ENCODE data around the gene GALNT5.
A peak's percentile ranks its signal among the peaks of the same experiment; 100 is the strongest.
"Not testable (repeated sequence)": the region's sequence is repeated elsewhere in the genome, so short reads cannot be mapped to it uniquely, and the experiment has no call there.

Gene GALNT5

GRCh38 chr2:157327200-157327599 lies 69.7 kb downstream of the GALNT5 start:
- DNase-seq (ENCODE audit: low read depth) = no peak

- peak; percentile 83 for DNase-seq (ENCODE audit: low read depth)
Measured at GRCh38 chr2:157327621-157328500, 70.4 kb downstream of the GALNT5 start.

- DNase-seq (ENCODE audit: low read depth) = no peak
Measured at GRCh38 chr2:157329524-157329923, 72.0 kb downstream of the GALNT5 start.

- DNase-seq (ENCODE audit: low read depth) = no peak
Measured at GRCh38 chr2:157333304-157334047, 76.0 kb downstream of the GALNT5 start.

GRCh38 chr2:157334335-157334734 lies 76.8 kb downstream of the GALNT5 start:
- DNase-seq (ENCODE audit: low read depth) = no peak

- DNase-seq (ENCODE audit: low read depth) = no peak
Measured at GRCh38 chr2:157334797-157335196, 77.3 kb downstream of the GALNT5 start.

- DNase-seq (ENCODE audit: low read depth) = peak; percentile 12
Measured at GRCh38 chr2:157336137-157337010, 78.9 kb downstream of the GALNT5 start.

- DNase-seq (ENCODE audit: low read depth) = no peak
Measured at GRCh38 chr2:157337978-157338377, 80.5 kb downstream of the GALNT5 start.

GRCh38 chr2:157339965-157340655 lies 82.6 kb downstream of the GALNT5 start:
- DNase-seq (ENCODE audit: low read depth) = no peak

GRCh38 chr2:157341381-157341780 lies 83.9 kb downstream of the GALNT5 start:
- not testable (repeated sequence) for DNase-seq (ENCODE audit: low read depth)

- DNase-seq (ENCODE audit: low read depth) = no peak
Measured at GRCh38 chr2:157345647-157346389, 88.3 kb downstream of the GALNT5 start.

GRCh38 chr2:157348291-157348921 lies 90.9 kb downstream of the GALNT5 start:
- no peak for DNase-seq (ENCODE audit: low read depth)

GRCh38 chr2:157349949-157350515 lies 92.5 kb downstream of the GALNT5 start:
- DNase-seq (ENCODE audit: low read depth) = no peak

- no peak for DNase-seq (ENCODE audit: low read depth)
Measured at GRCh38 chr2:157355618-157356017, 98.1 kb downstream of the GALNT5 start.

- no peak for DNase-seq (ENCODE audit: low read depth)
Measured at GRCh38 chr2:157359628-157360027, 102.1 kb downstream of the GALNT5 start.

GRCh38 chr2:157361526-157361925 lies 104.0 kb downstream of the GALNT5 start:
- no peak for DNase-seq (ENCODE audit: low read depth)

GRCh38 chr2:157362627-157363026 lies 105.1 kb downstream of the GALNT5 start:
- no peak for DNase-seq (ENCODE audit: low read depth)

GRCh38 chr2:157363612-157364101 lies 106.2 kb downstream of the GALNT5 start:
- no peak for DNase-seq (ENCODE audit: low read depth)
